ENCODE measurements around the gene ATXN1.

Gene ATXN1

DNA sequence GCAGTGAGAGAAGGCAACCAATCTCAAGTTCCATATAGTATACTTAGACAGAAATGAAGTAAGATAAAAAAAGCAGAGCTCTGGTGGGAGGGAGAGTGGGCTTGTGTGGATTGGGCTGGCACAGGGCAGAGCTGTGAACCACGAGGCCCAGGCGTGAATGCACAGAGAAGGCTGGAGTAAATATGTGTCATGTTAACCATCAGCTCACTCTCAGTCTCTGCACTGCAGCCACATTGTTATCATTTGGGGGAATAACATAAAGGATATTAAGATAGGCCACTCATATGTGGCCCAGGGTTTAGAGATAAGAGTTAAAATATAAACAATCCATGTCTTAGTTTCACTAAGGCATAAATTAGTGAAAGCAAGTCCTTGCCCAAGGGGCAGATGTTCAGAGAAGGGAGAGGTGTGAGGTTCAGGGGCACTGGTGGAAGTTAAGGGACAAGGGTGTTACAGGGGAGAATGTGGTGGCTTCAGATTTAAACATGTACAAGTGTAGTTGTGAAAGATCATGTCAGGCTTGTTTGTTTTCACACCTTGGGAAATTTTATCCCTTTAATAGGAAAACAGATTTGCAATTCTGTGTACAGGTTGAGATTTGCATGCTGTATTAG is 508.5 kb downstream of the ATXN1 start:
- H3K36me3 ChIP-seq (ENCODE audit: control insufficient read depth, insufficient read depth, low read length): no peaks in the 10 kb centered on the region
- TF ChIP-seq, protein P1, sequence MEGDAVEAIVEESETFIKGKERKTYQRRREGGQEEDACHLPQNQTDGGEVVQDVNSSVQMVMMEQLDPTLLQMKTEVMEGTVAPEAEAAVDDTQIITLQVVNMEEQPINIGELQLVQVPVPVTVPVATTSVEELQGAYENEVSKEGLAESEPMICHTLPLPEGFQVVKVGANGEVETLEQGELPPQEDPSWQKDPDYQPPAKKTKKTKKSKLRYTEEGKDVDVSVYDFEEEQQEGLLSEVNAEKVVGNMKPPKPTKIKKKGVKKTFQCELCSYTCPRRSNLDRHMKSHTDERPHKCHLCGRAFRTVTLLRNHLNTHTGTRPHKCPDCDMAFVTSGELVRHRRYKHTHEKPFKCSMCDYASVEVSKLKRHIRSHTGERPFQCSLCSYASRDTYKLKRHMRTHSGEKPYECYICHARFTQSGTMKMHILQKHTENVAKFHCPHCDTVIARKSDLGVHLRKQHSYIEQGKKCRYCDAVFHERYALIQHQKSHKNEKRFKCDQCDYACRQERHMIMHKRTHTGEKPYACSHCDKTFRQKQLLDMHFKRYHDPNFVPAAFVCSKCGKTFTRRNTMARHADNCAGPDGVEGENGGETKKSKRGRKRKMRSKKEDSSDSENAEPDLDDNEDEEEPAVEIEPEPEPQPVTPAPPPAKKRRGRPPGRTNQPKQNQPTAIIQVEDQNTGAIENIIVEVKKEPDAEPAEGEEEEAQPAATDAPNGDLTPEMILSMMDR (IDR thresholded peaks at IDR 0.05; ENCODE audit: insufficient read depth, low read length, poor library complexity, severe bottlenecking): no peak
- H3K4me3 ChIP-seq (replicated peaks; ENCODE audit: low read depth, low read length): no peak overlapping the region

DNA sequence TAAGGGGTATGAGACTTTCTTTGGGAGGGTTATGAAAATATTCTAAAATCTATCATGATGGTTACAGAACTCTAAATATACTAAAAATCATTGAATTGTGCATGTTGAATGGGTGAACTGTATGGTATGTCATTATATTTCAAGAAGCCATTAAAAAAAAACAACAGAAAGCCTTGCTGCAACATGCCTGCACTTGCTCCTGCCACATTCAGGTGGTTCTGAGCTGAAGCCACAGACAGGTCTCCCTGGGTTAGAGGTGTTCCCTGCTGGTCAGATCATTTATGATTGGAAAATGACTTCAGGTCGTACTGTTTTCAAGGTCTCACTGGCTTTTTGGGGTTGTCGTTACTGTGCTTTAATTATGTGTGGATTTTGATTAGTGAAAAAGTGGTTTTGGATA is 509.6 kb downstream of the ATXN1 start:
- no peak for DNase-seq (ENCODE audit: extremely low read depth, insufficient read length)
- no peaks in the 10 kb centered on the region for H3K36me3 ChIP-seq (ENCODE audit: control insufficient read depth, insufficient read depth, low read length)
- TF ChIP-seq, protein P1 (IDR thresholded peaks at IDR 0.05; ENCODE audit: insufficient read depth, low read length, poor library complexity, severe bottlenecking): no peak
- no peaks in the 10 kb centered on the region for H3K27me3 ChIP-seq (replicated peaks; ENCODE audit: control insufficient read depth, insufficient read depth, low read length)
- no peak overlapping the region for H3K4me3 ChIP-seq (replicated peaks; ENCODE audit: low read depth, low read length)

More for the DNA sequence above, 508.5 kb downstream of the ATXN1 start:
- DNase-seq (ENCODE audit: extremely low read depth, insufficient read length): no peak
- H3K27me3 ChIP-seq (replicated peaks; ENCODE audit: control insufficient read depth, insufficient read depth, low read length): no peaks in the 10 kb centered on the region

DNA sequence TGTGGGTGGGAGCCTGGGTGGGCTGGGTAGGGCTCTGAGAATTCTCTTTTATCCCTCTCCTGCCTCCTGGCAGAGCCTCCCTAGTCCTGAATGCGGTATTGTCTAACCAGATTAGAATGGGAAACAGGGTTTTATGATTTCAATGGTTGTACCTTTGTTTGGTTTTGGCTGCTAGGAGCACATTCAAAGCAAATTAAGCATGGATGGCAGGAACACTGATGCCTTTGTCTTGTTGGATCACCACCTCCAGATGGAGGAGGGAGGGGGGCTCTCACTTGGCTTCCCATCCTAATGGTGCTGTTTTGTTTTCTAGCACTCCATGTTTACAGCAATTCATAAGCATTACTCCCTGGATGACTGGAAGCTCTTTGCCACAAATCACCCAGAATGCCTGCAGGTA is 511.3 kb downstream of the ATXN1 start:
- TF ChIP-seq, protein P1 (IDR thresholded peaks at IDR 0.05; ENCODE audit: insufficient read depth, low read length, poor library complexity, severe bottlenecking): no peak
- Histone ChIP-seq H3K36me3 (ENCODE audit: control insufficient read depth, insufficient read depth, low read length) (no peaks in the 10 kb centered on the region), H3K4me3 (replicated peaks; ENCODE audit: low read depth, low read length) (no peak overlapping the region), H3K27me3 (replicated peaks; ENCODE audit: control insufficient read depth, insufficient read depth, low read length) (no peaks in the 10 kb centered on the region)
- no peak for DNase-seq (ENCODE audit: extremely low read depth, insufficient read length)
